GM10847 (cell line): Measurements from ENCODE around the gene ATP5MC2.

Experiments used
- POLR2A ChIP-seq: IDR thresholded peaks from 2 replicates; pipeline ENCODE4 v1.6.1; 2011; ENCODE audit not compliant: insufficient read length; ENCODE audit errors: extremely low read depth

ATP5MC2 gene

DNA sequence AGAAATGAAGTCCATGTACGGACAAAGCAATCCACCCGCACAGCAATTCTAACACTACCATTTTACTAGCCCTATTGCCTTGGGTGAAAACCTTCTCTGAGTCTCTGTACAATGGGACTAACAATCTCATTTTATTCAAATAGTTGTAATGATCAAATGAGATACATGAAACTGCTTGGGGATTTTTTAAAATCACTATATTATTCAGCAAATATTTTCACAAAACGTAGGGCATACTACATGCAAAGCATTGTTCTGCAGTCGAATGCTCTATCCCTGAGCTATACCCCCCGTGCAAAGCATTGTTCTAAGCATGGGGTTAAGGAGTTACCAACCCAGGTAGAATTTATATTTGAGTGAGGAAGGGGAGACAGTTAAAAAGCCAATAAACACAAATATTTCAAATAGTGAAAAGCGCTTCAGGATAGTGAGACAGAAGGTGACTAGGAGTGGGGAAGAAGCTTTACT, 49.1 kb downstream of the ATP5MC2 start:
- TF ChIP-seq POLR2A: no peak

DNA sequence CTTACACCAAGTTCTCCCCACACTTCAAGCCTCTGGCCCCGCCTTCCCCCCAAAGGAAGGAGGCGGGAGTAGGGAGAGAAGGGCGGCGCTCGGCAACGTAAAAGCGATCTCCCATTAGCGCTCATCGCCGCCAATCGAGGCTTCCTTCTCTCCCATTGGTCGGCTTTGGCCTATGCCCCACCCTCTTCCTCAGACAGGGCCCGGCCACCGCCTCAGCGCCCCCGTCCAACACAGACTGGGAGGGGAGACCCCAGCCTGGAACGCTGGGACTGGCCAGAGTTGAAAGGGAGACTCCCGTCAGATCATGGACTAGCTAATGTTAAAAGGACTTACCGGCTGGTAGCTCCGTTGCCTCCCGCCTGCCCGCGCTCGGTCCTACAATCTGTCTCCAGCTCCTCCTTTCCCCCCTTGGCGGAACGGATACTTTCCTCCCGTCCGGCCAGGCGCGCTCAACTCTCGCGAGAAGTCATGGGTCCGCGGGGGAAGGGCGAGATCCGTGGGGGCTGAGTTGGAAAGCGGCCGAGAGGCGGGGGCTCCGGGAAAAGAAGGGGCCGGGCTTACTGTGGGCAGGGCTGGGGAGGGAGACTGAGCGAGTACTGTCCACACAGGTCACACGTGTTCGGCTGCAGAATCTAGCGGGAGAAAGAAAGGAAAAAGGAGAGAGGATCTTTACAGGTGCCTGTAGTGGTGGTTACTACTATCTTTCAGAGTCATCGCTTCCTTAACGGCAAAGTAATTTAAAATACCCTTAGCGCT, 49.8 kb downstream of the ATP5MC2 start, which contains the start of gene ATF7:
ATF7 (minus strand) TSS at position 437 of the 756 bp plus-strand sequence. CDS start 25,382 bp downstream, outside the sequence.
- TF ChIP-seq POLR2A: peak; percentile 68

- TF ChIP-seq POLR2A: no peak
Observed at GRCh38 chr12:53625373-53625945, 50.4 kb downstream of the ATP5MC2 start.

DNA sequence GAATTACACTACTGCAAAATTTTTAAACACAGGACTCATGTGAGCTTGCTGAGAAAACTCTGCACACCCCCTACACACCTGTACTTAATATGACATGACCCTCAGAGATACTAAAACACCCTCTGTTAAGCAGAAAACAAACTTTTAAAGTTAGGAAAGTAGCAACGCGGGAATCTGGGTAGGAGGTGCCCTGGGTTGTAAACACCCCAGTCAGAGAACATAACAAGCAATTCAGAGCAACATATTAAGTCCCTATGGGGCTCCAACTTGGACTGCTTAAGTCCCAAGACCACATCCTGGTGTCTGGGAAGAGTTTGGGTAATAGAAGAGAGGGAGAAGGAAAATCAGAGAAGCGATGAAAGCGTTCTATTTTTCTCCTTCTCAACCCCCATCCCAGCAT, 50.9 kb downstream of the ATP5MC2 start:
- no peak for TF ChIP-seq POLR2A

DNA sequence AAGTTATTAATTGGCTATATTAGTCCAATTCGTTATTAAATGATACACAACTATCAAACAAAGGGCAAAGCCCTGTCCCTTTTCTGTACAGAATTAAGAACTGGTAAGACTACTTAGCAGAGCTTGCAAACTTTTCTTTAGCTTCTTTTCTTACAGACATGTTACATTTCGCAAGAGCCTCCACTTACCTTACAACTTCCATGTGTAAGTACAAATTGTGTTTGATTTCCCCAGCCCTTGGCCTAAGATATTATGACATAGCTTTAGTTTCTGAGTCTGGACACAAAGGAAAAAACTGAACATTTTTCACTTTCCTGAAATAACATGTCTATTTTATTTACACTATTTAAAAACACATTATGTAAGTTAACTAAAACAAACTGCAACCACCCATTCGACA, 51.4 kb downstream of the ATP5MC2 start:
- no peak for TF ChIP-seq POLR2A

DNA sequence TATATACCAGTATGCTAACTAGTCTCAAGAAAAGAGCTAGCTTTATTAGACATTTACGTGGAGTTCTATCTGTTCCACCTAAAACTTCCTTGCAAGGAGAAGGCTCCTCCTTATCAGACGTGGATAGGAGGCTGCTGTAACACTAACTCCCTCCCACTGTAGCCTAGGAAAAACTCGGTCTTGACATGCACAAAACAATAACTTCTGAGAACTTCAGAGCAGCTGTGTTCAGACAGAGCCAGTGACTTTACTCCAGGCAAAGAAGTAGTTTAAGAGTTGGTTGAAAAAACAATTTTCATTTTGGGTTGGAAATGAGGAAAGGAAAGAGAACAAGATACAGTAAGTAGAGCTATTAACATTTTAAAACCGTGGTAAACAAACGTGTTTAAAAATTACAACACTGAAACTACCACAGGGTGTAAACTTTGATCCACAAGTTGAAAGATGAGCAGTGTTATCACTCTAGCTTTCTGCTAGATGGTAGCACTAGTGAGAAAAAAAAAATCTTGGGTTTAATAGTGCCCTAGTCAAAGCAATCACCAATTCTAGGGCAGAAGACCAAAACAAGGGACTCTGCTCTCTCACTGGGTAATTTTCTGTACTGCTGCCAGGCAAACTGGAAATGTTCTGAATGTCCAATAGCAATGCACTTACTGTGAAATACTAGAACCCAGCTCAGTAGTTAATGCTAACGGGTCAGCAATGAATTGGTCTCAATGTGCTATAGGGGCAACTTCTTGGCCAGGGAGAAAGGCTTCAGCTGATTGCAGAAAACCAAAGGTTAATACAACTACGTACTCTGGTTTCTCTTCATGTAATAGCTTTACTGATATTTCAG, 52.1 kb downstream of the ATP5MC2 start:
- no peak for TF ChIP-seq POLR2A

GRCh38 chr12:53622724-53623123, 53.2 kb downstream of the ATP5MC2 start:
- no peak for TF ChIP-seq POLR2A

DNA sequence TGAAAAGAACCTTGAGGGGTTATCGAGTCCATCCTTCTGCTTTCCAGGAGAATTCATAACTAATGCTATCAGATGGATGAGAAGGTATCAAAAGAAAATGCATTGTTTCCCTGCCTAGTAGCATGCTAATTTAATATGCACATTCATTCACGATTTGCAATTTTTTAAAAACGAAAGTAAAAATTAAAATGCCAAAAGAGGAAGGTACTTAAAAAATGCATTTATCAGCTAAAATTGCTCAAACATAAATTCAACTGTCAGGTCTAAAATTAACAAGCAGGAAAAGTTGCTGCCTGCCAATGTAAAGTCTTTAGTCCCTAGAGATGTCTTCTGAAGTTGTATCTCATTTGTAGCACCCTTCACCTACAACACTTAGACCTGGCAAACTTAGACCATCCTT, 57.6 kb downstream of the ATP5MC2 start:
- no peak for TF ChIP-seq POLR2A

DNA sequence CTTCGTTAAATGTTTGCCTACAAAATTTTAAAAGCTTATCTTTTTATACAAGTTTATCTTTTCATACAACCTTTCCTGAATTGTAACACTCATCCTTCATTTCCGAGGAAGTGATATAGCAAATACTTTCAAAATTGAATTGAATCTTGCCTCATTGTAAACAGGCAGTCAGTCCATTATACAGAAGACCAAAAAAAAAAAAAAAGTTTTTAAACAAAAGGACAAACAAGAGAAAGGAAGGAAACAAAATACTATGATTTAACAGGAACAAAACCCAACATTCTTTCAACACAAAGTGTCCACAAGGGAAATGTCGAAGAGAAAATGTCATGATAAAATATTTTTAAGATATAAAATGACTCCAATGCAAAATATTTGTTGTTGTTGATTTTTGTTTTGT, 58.2 kb downstream of the ATP5MC2 start:
- TF ChIP-seq POLR2A: no peak

DNA sequence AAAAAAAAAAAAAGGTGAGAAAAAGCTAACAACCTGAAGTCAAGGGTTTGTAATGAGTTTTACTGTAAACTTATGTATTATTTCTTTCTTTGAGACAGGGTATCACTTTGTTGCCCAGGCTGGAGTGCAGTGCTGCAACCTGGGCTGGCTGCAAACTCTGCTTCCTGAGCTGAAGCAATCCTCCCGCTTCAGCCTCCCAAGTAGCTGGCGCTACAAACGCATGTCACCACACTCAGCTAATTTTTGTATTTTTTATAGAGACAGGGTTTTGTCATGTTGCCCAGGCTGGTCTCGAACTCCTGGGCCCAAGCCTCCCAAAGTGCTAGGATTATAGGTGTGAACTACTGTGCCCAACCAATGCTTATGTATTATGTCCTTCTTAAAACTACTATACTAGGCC, 58.9 kb downstream of the ATP5MC2 start:
- no peak for TF ChIP-seq POLR2A
